Heart left ventricle (tissue), 13 donors: ENCODE measurements around the gene NT5DC2.

Experiments used
- CTCF ChIP-seq, 12 donors: fragments of 200-600 bp; sonication (generic) in 4 of 12; IDR thresholded peaks; one replicate each; pipeline versions ENCODE4 v1.5.0 to v1.8.0; 2018 to 2022; ENCODE audit warnings: antibody characterized with exemption in 12 of 12, mild to moderate bottlenecking in 5 of 12
- POLR2A ChIP-seq, 2 donors: fragments of 450-650 bp; IDR thresholded peaks; one replicate each; pipeline ENCODE4 v1.6.1; 2017; ENCODE audit warnings: antibody characterized with exemption in 2 of 2, mild to moderate bottlenecking in 2 of 2, moderate library complexity in 2 of 2
- donor health status: ischemic (EF 13 %, LVEDD 7.1; RV severe dilation, severe dysfunction).
- donor health status: DM: no; HTN: yes; CAD: no.
- donor health status: DM: no; HTN: no; CAD: no.
- donor health status: ischemic (EF 25% LVEDD 6.9; RV normal size, moderate dysfunction).
- donor health status: ischemic (EF 25% LVEDD 5.7; RV mildly dilated, moderate dysfunction).
- donor health status: ischemic (EF 35%, LVEDD 5.7; RV mildly dilated, moderate dysfunction).
- donor health status: nonischemic (EF 11% LVEDD 7.7; RV severe dilation, severe dysfunction).
- donor health status: DM: yes; HTN: yes; CAD: no.
- donor health status: PGD.
- donor health status: ischemic (EF 29% LVEDD 5.4; RV normal size, mild dysfunction).
- donor health status: nonischemic (EF 23%, LVEDD 6.1; RV moderate dilation, normal function).

- no peak for TF ChIP-seq CTCF (IDR thresholded peaks at IDR 0.05)
- no peak for TF ChIP-seq POLR2A (IDR thresholded peaks at IDR 0.05)
These were observed 13.5 kb downstream of the NT5DC2 start for GRCh38 chr3:52520141-52520667.
